GM18519 (cell line): ENCODE results near the gene CCNA2.

Source experiments
- ATAC-seq: cut with Tn5 transposase; IDR thresholded peaks from one replicate; pipeline ENCODE4 v1.9.1; 2021; ENCODE audit warnings: mild to moderate bottlenecking, moderate library complexity; ENCODE audit not compliant: unreplicated experiment, low FRiP score

Gene CCNA2

DNA sequence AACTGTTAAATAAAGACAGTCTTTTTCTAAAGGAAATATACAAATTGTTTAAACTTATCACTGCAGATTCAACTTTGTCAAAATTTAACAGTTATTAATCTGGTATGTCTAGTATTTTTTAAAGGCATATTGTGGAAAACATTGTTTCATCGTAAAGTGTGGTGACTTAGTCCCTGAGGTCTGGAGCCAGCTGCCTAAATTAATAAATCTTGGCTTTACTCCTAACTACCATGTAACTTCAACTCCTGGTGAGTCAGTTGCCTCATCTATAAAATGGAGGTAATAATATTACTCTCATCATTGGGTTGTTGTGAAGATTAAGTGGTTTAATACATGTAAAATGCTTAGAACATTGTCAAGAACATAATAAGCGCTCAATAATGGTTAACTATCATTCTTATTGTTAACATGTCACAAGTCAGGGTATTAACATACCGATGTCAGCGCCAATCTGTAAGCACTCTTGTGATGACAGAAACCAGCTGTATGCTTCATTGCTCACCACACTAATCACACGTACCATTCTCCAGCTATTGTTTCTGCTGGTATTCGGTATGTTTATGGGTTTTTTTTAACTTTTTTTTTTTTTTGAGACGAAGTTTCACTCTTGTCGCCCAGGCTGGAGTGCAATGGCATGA lies 44.6 kb downstream of the CCNA2 start:
- no peak for ATAC-seq

DNA sequence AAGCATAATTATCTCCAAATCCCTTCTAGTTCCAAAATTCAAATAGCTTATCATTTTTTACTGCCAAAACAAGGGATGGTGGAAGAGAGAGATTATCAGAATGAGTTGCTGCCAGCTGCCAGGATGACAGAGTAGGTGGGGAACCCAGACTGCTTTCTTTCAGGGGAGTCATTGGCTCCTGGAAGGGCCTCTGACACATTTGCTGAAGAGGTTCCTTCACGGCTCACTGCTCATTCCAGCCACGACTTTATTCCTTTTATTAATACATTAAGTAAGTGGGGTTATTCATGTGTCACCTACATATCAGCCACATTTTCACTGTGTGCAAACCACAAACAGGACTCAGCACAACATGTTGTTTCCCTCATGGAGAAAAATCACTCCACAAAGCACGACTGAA lies 46.1 kb downstream of the CCNA2 start:
- ATAC-seq, result peak; percentile 50

DNA sequence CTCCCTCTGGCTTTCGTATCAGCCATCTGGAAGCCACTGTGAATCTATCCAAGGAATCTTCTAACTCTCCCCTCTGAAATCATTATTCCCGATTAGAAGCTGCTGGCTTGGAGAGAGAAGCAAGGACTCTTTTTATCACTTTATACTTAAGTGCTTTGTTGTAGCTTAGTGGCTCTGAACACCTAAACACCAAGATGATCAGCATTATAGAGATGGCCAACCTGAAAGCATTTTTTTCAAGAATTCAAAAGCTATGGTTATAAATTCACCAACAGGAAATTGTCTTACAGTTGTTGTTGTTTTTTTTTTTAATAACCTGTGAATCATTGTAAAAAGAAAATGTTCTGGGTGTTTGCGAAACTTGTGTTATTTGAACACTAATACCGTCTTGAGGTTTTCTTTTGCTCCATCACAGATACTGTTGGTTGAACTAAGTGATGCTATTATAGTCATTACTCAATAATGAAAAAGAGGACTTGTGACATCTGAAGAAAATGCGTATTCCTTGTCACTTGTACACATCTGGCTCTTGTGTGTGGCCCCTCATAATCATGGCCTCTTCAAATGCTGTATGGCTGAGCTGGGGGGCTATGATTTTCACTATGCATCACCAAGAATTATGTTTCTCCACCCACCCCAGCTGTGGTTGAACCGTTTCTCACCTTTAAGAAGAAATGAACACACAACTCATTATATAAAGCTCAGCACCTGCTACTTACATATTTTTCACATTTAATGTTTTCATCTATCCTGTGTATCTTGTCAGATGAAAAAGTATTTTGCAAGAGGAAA lies 46.9 kb downstream of the CCNA2 start:
- no peak for ATAC-seq

DNA sequence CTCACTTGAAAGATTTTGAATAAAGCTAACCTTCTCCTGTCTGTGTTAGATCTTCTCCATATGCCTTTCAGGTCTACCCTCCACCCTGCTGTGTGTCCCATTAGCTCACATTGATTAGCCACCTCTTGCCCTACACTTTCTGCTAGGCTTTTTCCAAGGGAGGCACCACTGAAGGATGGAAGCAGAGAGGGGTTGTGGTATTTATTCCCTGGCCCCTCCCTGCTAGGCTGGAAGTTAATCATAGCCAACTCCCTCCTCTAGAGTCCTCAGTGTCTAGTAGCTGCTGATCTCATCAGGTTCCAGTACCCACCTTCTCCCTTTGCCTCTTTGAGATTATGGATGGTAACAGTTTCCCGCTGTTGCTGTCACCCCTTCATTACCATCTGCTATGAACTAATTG lies 49.8 kb downstream of the CCNA2 start:
- ATAC-seq, result no peak

DNA sequence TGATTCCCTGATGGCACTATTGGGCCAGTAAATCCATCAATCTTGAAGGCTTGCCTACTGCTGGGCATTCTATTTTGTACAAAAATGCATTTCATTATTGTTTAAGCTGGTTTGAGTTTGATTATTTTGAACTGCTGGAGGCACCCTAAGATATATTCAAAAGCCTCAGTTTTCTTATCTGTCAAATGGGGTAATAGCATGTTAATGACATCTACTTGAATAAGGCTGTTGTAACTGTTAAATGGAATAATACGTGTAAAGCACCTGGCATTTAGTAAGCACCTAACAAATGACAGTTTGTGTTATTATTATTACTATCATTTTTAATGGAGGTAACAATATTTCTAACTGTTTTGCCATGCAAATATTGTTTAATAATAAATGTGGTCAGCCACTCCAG lies 51.8 kb downstream of the CCNA2 start:
- no peak for ATAC-seq

DNA sequence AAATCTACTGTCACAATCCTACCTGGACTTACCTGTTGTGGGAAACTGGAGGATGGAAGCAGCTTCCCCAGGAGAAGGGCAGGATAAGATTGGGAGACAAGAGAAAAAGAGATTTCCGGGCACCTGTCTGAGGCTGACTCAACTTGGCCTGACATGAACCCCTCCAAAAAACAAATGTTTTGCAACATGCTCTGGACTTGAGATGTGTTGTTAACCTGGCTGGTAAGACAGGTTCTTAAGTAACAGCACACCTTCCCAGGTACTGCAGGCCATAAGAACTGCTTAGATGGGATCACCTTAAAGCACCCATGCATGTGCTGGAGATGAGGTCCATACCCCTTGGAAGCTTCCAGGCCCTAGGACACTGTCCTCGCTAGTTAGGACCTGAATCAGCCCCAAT lies 54.3 kb downstream of the CCNA2 start:
- no peak for ATAC-seq

DNA sequence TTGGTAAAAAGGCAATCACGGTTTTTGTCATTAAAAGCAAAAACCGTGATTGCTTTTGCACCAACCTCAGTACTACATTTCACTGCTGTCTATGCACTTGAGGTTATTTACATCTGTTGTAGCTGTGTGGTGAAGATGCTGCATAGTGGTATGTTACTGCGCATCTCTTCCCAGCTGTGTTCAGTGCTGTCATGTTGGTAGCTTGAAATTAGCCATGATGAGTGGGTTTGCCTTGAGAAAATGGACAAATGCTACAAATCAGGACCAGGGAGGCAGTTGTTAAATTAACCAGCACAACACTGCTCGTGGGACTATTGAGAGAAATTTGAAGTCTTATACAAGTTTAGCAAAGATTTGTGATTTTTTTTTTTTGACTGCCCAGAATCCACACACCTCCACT lies 56.5 kb downstream of the CCNA2 start:
- ATAC-seq, result no peak
